DOHH2 (cell line): ENCODE measurements around the gene SLC1A2.

Experiments
- H3F3A ChIP-seq: fragments of 200-600 bp; sonication (generic), shearing (Covaris generic); 2 replicates; pipeline ENCODE4 v1.6.0; 2016; ENCODE audit warnings: antibody characterized with exemption, mild to moderate bottlenecking; ENCODE audit not compliant: control insufficient read depth, insufficient read depth
- H3K27ac ChIP-seq: fragments of 200-600 bp; sonication (generic); 2 replicates; pipeline ENCODE4 v1.5.1; 2014; ENCODE audit warnings: low read depth, mild to moderate bottlenecking, low read length, moderate library complexity
- H3K27me3 ChIP-seq: fragments of 200-600 bp; sonication (generic); 2 replicates; pipeline ENCODE4 v1.6.1; 2014; ENCODE audit warnings: mild to moderate bottlenecking, low read length, mixed read lengths; ENCODE audit not compliant: control insufficient read depth
- H3K36me3 ChIP-seq: fragments of 200-600 bp; sonication (generic); 2 replicates; pipeline ENCODE4 v1.6.1; 2014; ENCODE audit warnings: mild to moderate bottlenecking, low read length, moderate library complexity, mixed read lengths; ENCODE audit not compliant: control insufficient read depth
- H3K4me1 ChIP-seq: fragments of 200-600 bp; sonication (generic); 2 replicates; pipeline ENCODE4 v1.6.1; 2014; ENCODE audit warnings: mild to moderate bottlenecking, low read length, mixed read lengths; ENCODE audit not compliant: control insufficient read depth
- H3K4me2 ChIP-seq: fragments of 200-600 bp; sonication (generic); 2 replicates; pipeline ENCODE4 v1.6.0; 2014; ENCODE audit warnings: mild to moderate bottlenecking, low read length, moderate library complexity
- H3K4me3 ChIP-seq: fragments of 200-600 bp; sonication (generic); 2 replicates; pipeline ENCODE4 v1.5.1; 2014; ENCODE audit warnings: mild to moderate bottlenecking, low read length, mixed read lengths
- H3K79me2 ChIP-seq: fragments of 200-600 bp; sonication (generic); 2 replicates; pipeline ENCODE4 v1.6.1; 2014; ENCODE audit warnings: mild to moderate bottlenecking, low read length, mixed read lengths; ENCODE audit not compliant: control insufficient read depth
- H3K9me2 ChIP-seq: fragments of 200-600 bp; sonication (generic); replicated peaks from 2 replicates; pipeline ENCODE4 v1.6.1; 2014; ENCODE audit warnings: mild to moderate bottlenecking, low read length, mixed read lengths; ENCODE audit not compliant: control insufficient read depth
- H3K9me3 ChIP-seq: fragments of 200-600 bp; sonication (generic); 2 replicates; pipeline ENCODE4 v1.6.1; 2014; ENCODE audit warnings: antibody characterized with exemption, low read length, mixed read lengths; ENCODE audit not compliant: control insufficient read depth, insufficient read depth
- H4K20me1 ChIP-seq: fragments of 200-600 bp; sonication (generic); 2 replicates; pipeline ENCODE4 v1.6.0; 2014; ENCODE audit warnings: low read depth, mild to moderate bottlenecking, antibody characterized with exemption, low read length, moderate library complexity; ENCODE audit not compliant: control insufficient read depth, insufficient read depth
- EZH2phosphoT487 ChIP-seq: fragments of 200-600 bp; sonication (generic); IDR thresholded peaks from 2 replicates; pipeline ENCODE4 v1.6.1; 2017; ENCODE audit warnings: borderline replicate concordance, mild to moderate bottlenecking, antibody characterized with exemption, low read length, moderate library complexity, mixed read lengths
- TF ChIP-seq, protein P1 (sequence below): fragments of 200-600 bp; sonication (generic); IDR thresholded peaks from one replicate; pipeline ENCODE4 v1.5.1; 2014; ENCODE audit warnings: antibody characterized with exemption, mild to moderate bottlenecking, low read depth, low read length; ENCODE audit not compliant: poor library complexity, severe bottlenecking

SLC1A2 gene

GRCh38 chr11:35214792-35215193, 204.6 kb downstream of the SLC1A2 start:
- H3F3A ChIP-seq = no peaks in the 10 kb centered on the region
- no peaks in the 10 kb centered on the region for H3K9me3 ChIP-seq
- no peaks in the 10 kb centered on the region for H3K79me2 ChIP-seq
- H3K27me3 ChIP-seq = no peaks in the 10 kb centered on the region
- H3K4me1 ChIP-seq = no peaks in the 10 kb centered on the region
- TF ChIP-seq, protein P1, sequence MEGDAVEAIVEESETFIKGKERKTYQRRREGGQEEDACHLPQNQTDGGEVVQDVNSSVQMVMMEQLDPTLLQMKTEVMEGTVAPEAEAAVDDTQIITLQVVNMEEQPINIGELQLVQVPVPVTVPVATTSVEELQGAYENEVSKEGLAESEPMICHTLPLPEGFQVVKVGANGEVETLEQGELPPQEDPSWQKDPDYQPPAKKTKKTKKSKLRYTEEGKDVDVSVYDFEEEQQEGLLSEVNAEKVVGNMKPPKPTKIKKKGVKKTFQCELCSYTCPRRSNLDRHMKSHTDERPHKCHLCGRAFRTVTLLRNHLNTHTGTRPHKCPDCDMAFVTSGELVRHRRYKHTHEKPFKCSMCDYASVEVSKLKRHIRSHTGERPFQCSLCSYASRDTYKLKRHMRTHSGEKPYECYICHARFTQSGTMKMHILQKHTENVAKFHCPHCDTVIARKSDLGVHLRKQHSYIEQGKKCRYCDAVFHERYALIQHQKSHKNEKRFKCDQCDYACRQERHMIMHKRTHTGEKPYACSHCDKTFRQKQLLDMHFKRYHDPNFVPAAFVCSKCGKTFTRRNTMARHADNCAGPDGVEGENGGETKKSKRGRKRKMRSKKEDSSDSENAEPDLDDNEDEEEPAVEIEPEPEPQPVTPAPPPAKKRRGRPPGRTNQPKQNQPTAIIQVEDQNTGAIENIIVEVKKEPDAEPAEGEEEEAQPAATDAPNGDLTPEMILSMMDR = no peak
- no peak for TF ChIP-seq EZH2phosphoT487
- H3K4me2 ChIP-seq = no peak overlapping the region
- H3K9me2 ChIP-seq = no peaks in the 10 kb centered on the region
- H3K4me3 ChIP-seq = no peak overlapping the region
- no peaks in the 10 kb centered on the region for H3K36me3 ChIP-seq
- H4K20me1 ChIP-seq = no peaks in the 10 kb centered on the region
- no peak overlapping the region for H3K27ac ChIP-seq

DNA sequence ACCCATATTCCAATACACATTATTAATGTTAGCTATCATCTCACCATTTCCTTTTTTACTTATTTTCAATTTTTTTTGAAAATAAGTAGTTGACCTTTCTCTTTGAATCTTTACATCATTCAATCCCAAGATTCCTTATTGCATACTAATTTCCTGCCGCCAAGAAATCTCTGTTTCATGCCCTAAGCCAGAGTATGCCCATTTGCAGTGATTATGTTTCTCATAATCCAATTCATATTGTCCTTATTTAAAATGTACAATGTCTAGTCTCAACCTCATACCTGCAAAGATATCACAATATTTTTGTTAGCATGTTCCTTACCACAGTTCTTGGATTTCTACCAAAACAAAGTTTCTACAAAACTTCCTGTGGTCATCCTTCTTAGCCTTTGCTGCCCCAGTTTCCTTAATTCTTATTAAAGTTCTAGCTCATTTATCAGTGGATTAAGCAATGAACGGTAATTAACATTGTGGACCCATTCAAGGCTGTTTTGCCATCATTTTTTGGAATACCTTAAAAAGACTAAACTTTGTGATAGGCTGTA, 205.1 kb downstream of the SLC1A2 start:
- H3K4me2 ChIP-seq = no peak overlapping the region

DNA sequence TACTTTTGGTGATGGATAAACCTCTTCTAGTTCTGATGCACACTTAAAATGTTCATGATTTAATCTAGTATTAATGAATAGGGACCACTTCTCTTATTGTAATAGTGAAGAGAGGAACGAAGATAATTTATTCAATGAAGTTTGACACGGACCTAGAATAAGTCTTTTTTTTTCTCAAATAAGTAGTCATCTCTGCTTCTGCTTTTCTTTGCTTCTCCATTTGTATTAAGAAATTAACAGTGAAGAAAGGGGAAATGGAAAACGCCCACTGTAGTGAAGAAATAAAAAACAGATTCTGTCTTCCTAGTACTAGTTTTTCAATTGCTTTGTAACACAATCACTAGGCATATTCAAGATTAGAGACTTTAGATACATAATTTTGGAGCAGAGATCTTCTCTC, 207.4 kb downstream of the SLC1A2 start:
- H3K4me2 ChIP-seq = no peak overlapping the region
- no peaks in the 10 kb centered on the region for H3K79me2 ChIP-seq
- H3K4me1 ChIP-seq = no peaks in the 10 kb centered on the region
- H4K20me1 ChIP-seq = no peaks in the 10 kb centered on the region
- no peaks in the 10 kb centered on the region for H3F3A ChIP-seq
- H3K27me3 ChIP-seq = no peaks in the 10 kb centered on the region
- H3K36me3 ChIP-seq = no peaks in the 10 kb centered on the region
- TF ChIP-seq EZH2phosphoT487 = no peak
- TF ChIP-seq, protein P1 = no peak
- no peaks in the 10 kb centered on the region for H3K9me2 ChIP-seq
- no peak overlapping the region for H3K4me3 ChIP-seq
- H3K27ac ChIP-seq = no peak overlapping the region
- no peaks in the 10 kb centered on the region for H3K9me3 ChIP-seq

More for the DNA sequence above, 205.1 kb downstream of the SLC1A2 start:
- no peak overlapping the region for H3K27ac ChIP-seq
- H3K4me1 ChIP-seq = no peaks in the 10 kb centered on the region
- H4K20me1 ChIP-seq = no peaks in the 10 kb centered on the region
- H3K79me2 ChIP-seq = no peaks in the 10 kb centered on the region
- H3F3A ChIP-seq = no peaks in the 10 kb centered on the region
- H3K9me3 ChIP-seq = no peaks in the 10 kb centered on the region
- H3K27me3 ChIP-seq = no peaks in the 10 kb centered on the region
- no peaks in the 10 kb centered on the region for H3K36me3 ChIP-seq
- no peak overlapping the region for H3K4me3 ChIP-seq
- no peak for TF ChIP-seq EZH2phosphoT487
- no peaks in the 10 kb centered on the region for H3K9me2 ChIP-seq

- no peaks in the 10 kb centered on the region for H3F3A ChIP-seq
- H3K4me1 ChIP-seq = no peaks in the 10 kb centered on the region
- H3K4me3 ChIP-seq = no peak overlapping the region
- TF ChIP-seq, protein P1 = no peak
- no peak for TF ChIP-seq EZH2phosphoT487
- H3K9me3 ChIP-seq = no peaks in the 10 kb centered on the region
- no peaks in the 10 kb centered on the region for H4K20me1 ChIP-seq
- H3K4me2 ChIP-seq = no peak overlapping the region
- no peak overlapping the region for H3K27ac ChIP-seq
- no peaks in the 10 kb centered on the region for H3K9me2 ChIP-seq
- no peaks in the 10 kb centered on the region for H3K36me3 ChIP-seq
- no peaks in the 10 kb centered on the region for H3K79me2 ChIP-seq
- no peaks in the 10 kb centered on the region for H3K27me3 ChIP-seq
These were observed 208.3 kb downstream of the SLC1A2 start for GRCh38 chr11:35210876-35211546.
